Astrocyte (in vitro differentiated cells and primary cell): ENCODE measurements around the gene GMDS.

Source experiments
- CTCF ChIP-seq: IDR thresholded peaks from 2 replicates; pipeline ENCODE4 v1.5.1; 2011; ENCODE audit warnings: low read depth, mild to moderate bottlenecking, inconsistent platforms, low read length, moderate library complexity; ENCODE audit not compliant: insufficient read depth
- EZH2 ChIP-seq: IDR thresholded peaks from 2 replicates; pipeline ENCODE4 v1.6.1; 2012; ENCODE audit warnings: mild to moderate bottlenecking, low read length, inconsistent platforms; ENCODE audit not compliant: insufficient read depth

- no peak for TF ChIP-seq EZH2
- no peak for TF ChIP-seq CTCF
Observed at GRCh38 chr6:1689141-1689540, 556.3 kb downstream of the GMDS start.
